Stimulated activated CD4-positive, alpha-beta T cell treated with anti-CD3 and anti-CD28 coated beads, Interleukin-15, amount 100 ng/mL, for 48 hours (primary cell): ENCODE results near the gene RNF152.
"Not testable (repeated sequence)": the region's sequence is repeated elsewhere in the genome, so short reads cannot be mapped to it uniquely, and the experiment has no call there.

ENCODE experiments used
- DNase-seq, 2 donors: peaks; one replicate each; pipeline ENCODE4 v3.0.0-alpha.2; 2020; ENCODE audit warnings: low read depth in 2 of 2

Gene RNF152

DNA sequence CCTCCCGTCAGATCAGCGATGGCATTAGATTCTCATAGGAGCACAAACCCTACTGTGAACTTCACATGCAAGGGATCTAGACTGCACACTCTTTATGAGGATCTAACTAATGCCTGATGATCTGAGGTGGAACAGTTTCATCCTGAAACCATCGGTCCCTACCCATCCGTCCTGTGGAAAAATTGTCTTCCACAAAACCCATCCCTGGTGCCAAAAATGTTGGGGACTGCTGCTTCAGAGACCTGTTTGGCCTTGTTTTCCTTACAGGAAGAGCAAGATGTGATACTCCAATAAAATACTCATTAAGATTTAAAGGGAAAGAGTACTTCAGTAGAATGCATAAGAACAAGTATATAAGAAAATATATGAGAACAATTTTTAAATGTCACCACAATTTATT, 71.1 kb downstream of the RNF152 start:
- DNase-seq: no peak

- DNase-seq: no peak
Measured at GRCh38 chr18:61820882-61821281, 71.9 kb downstream of the RNF152 start.

GRCh38 chr18:61817086-61817485, 75.7 kb downstream of the RNF152 start:
- no peak for DNase-seq

DNA sequence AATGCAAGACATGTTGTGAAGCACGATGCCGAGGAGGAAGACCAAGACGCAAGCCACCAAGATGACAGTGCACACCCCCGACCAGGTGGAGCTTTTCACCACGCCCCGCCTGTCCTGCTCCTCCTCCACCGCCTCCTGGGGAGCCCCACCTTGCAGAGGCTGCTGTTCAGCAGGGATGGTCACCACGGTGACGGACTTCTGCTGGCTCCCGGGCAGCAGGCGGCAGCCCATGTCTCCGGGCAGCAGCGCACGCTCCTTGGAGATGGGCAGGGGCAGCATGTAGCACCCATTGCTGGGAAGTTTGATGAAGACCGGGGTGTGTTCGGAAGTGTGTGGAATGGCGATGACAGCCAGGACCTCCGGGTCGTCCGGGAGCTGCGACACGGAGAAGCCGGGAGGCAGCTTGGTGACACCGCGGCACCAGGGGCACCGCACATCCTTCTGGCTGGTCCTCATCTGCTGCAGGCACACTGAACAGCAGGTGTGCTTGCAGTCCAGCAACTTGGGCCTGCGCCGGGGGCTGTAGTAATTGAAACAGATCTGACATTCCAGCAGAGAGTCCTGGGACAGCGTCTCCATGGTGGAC, 76.8 kb downstream of the RNF152 start:
- DNase-seq: no peak

- no peak for DNase-seq
Measured at GRCh38 chr18:61808286-61808685, 84.5 kb downstream of the RNF152 start.

GRCh38 chr18:61803393-61803792, 89.4 kb downstream of the RNF152 start:
- no peak for DNase-seq

GRCh38 chr18:61797696-61798590, 94.9 kb downstream of the RNF152 start:
- no peak for DNase-seq

DNA sequence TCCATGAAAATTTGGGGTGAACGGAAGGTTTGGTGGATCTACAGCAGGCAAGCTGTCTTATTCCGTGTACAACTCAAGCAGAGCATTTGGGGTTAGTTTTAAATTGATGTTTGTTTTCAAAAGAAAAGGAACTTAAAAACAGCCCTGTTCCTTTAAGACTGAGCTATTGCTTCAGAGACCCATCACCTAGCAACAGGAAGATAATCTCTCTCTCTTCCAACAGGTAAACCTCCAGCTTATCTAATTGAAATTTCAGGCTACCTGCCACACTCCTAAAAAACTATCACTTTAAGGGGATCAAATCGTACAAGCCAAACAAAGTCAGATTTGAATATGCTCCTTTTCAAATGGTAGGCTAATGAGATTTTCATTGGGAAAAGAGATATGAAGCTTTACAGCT, 101.8 kb downstream of the RNF152 start:
- DNase-seq: no peak

GRCh38 chr18:61787011-61787670, 105.7 kb downstream of the RNF152 start:
- not testable (repeated sequence) for DNase-seq

- no peak for DNase-seq
Measured at GRCh38 chr18:61785588-61785987, 107.2 kb downstream of the RNF152 start.

- no peak for DNase-seq
Measured at GRCh38 chr18:61784834-61785233, 108.0 kb downstream of the RNF152 start.

DNA sequence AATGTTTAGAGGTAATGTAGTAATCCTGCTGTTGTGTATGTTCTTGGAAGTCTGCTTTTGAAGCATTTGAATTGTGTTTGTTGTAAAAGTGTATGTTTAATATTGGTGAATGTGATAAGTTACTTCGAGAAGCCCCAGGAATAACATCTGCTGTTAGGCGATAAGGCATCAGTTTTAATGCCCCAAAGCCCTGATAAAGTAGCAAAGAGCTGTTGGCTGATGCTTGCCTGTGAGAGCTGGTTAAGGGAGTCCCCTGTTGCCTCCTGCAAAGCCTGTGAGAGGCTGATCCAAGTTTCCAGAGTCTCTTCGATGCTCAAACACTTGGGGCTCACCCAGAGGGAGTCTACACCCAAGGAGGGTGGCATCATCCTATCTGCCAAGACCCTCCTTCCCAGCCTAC, 110.3 kb downstream of the RNF152 start:
- no peak for DNase-seq

DNA sequence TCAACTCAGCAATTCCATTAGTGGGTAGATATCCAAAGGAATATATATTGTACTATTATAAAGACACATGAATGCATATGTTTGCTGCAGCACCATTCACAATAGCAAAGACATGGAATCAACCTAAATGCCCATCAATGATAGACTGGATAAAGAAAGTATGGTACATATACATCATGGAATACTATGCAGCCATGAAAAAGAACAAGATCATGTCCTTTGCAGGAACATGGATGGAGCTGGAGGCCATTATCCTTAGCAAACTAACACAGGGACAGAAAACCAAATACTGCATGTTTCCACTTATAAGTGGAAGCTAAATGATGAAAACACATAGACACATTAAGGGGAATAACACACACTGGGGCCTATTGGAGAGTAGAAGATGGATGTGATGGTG, 116.6 kb downstream of the RNF152 start:
- DNase-seq: not testable (repeated sequence)

- no peak for DNase-seq
Measured at GRCh38 chr18:61774846-61775245, 118.0 kb downstream of the RNF152 start.

- no peak for DNase-seq
Measured at GRCh38 chr18:61772293-61772848, 120.4 kb downstream of the RNF152 start.

GRCh38 chr18:61771861-61772260, 120.9 kb downstream of the RNF152 start:
- no peak for DNase-seq

DNA sequence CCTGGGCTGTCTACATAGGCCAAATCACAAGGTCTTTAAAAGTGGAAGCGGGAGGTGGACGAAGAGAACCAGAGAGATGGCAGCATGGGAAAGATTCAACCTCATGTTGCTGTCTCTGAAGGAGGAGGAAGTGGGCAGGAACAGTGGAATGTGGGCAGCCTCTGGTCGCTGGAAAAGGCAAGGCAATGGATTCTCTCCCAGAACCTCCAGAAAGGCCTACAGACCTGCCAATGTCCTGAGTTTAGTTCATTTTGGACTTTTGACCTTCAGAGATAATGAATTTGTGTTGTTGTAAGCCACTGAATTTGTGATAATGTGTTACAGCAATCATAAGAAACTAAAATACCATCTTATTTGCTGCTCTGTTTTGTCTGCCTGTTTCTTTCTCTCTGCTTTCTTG, 122.5 kb downstream of the RNF152 start:
- no peak for DNase-seq

DNA sequence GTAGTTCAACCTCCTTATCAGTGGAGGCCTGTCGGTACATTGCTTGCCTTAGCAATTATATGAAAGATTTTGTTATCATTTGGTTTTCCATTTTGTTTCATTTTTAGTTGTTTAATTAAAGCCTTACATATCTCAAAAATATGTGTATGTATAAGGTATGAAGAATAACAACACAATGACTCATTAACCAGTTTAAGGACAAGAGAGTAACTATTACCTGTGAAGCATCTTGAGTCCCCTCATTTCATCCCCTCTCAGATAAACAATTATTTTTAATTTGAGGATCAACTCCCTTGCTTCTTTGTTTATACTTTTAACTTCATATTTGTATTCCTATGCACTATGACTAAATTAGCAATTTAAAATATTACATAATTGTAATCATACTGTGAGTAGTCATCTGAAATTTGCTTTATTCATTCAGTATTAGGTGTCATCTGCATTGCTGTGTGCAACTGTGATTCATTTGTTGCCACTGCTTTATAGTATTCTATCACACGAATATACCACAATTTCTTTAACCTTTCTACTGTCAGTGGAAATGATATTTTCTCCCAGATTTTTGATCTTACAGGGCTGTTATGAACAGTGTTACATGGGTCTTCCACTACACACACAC, 126.4 kb downstream of the RNF152 start:
- no peak for DNase-seq

- DNase-seq: no peak
Measured at GRCh38 chr18:61765097-61765496, 127.7 kb downstream of the RNF152 start.

GRCh38 chr18:61764381-61764780, 128.4 kb downstream of the RNF152 start:
- DNase-seq: no peak

GRCh38 chr18:61761875-61762274, 130.9 kb downstream of the RNF152 start:
- DNase-seq: no peak
